Esophagus muscularis mucosa (tissue), 4 donors: ENCODE data around the gene DCAF15. TPM values are rescaled to one million over a fixed set of nuclear protein-coding genes. Genes with fewer than 3 reads are reported as not detected.
"Not testable (repeated sequence)": the region's sequence is repeated elsewhere in the genome, so short reads cannot be mapped to it uniquely, and the experiment has no call there.

Source experiments
- DNase-seq: peaks from one replicate; pipeline ENCODE4 v3.0.0-alpha.2; 2017; ENCODE audit errors: extremely low spot score
- H3K27ac ChIP-seq, 4 donors: fragments of 200-600 bp; sonication (generic); replicated peaks in 1 of 4; 1 replicate in 3 of 4; 2 replicates in 1 of 4; pipeline ENCODE4 v1.5.1; 2016 to 2019; ENCODE audit warnings: mild to moderate bottlenecking in 1 of 4
- H3K27me3 ChIP-seq, 4 donors: fragments of 200-600 bp; sonication (generic); one replicate each; pipeline versions ENCODE4 v1.5.1 to v1.6.0; 2016 to 2019
- H3K36me3 ChIP-seq, 4 donors: fragments of 200-600 bp; sonication (generic); one replicate each; pipeline ENCODE4 v1.5.1; 2016 to 2019
- H3K4me1 ChIP-seq, 4 donors: fragments of 200-600 bp; sonication (generic); one replicate each; pipeline ENCODE4 v1.5.1; 2016 to 2019
- H3K4me3 ChIP-seq, 4 donors: fragments of 200-600 bp; sonication (generic); 1 replicate in 2 of 4; 2 replicates in 2 of 4; pipeline ENCODE4 v1.5.1; 2016 to 2019; ENCODE audit warnings: mild to moderate bottlenecking in 4 of 4, moderate library complexity in 1 of 4
- H3K9me3 ChIP-seq, 4 donors: fragments of 200-600 bp; sonication (generic); 1 replicate in 3 of 4; 2 replicates in 1 of 4; pipeline ENCODE4 v1.5.1; 2016 to 2019
- CTCF ChIP-seq, 3 experiments: fragments of 200-600 bp in 2 of 3; fragments of 450-650 bp in 1 of 3; sonication (generic) in 2 of 3; IDR thresholded peaks; one replicate each; pipeline ENCODE4 v1.5.1; 2017 to 2019; ENCODE audit warnings: antibody characterized with exemption in 3 of 3, mild to moderate bottlenecking in 2 of 3, moderate library complexity in 1 of 3
- EP300 ChIP-seq: sonication (generic); formaldehyde crosslinking; IDR thresholded peaks from one replicate; pipeline ENCODE4 v1.6.1; 2017; ENCODE audit warnings: antibody characterized with exemption
- POLR2A ChIP-seq: fragments of 450-650 bp; IDR thresholded peaks from one replicate; pipeline ENCODE4 v1.6.1; 2017; ENCODE audit warnings: antibody characterized with exemption, moderate library complexity, mild to moderate bottlenecking, low read depth
- POLR2AphosphoS5 ChIP-seq, 2 donors: sonication (generic); formaldehyde crosslinking; IDR thresholded peaks; one replicate each; pipeline ENCODE4 v1.6.1; 2017; ENCODE audit warnings: antibody characterized with exemption in 2 of 2
- WGBS: methylation state at CpG from one replicate; pipeline ENCODE4 v1.1.5; 2018; 5-methylcytosine and 5-hydroxymethylcytosine counted together
- intact Hi-C: fragments of 100-400 bp; cut with DNase I; formaldehyde crosslinking; loops from one replicate; pipeline ENCODE4 v1.15.1; 2023
- total RNA-seq, 4 donors: library from RNA; depleted of rRNA; stranded (reverse); fragments of >200 nt; gene quantifications; one replicate each; pipeline versions ENCODE4 v1.1.0 to v1.2.1, GENCODE V29; 2016

The DCAF15 gene
- total RNA-seq, 4 donors from 2014 or later: 9.8 to 23.9 (median 13.4) TPM

GRCh38 chr19:13917888-13918406 is 34.4 kb upstream of the DCAF15 start:
- Histone ChIP-seq H3K9me3 (peaks cover 0 to 5% (median 2%) of the 10 kb centered on the region in 4 donors), H3K27me3 (no peaks in the 10 kb centered on the region), H3K36me3 (peaks cover 61 to 99% (median 91%) of the 10 kb centered on the region in 4 donors), H3K4me1 (no peaks in the 10 kb centered on the region), H3K4me3 (no peak overlapping the region), H3K27ac (no peak overlapping the region)
- DNase-seq: no peak
- no peak for TF ChIP-seq EP300
- TF ChIP-seq CTCF (IDR thresholded peaks at IDR 0.05): no peak
- peak in 1 of 2 donors; percentile 6 for TF ChIP-seq POLR2AphosphoS5 (IDR thresholded peaks at IDR 0.05)
- no peak for TF ChIP-seq POLR2A
- WGBS: 79% methylated on average over 12 of the region's 14 CpGs
- intact Hi-C loops: no loop called here

- no peak for DNase-seq
- Histone ChIP-seq H3K27ac (no peak overlapping the region), H3K27me3 (no peaks in the 10 kb centered on the region), H3K4me1 (no peaks in the 10 kb centered on the region), H3K9me3 (peaks cover 0 to 5% (median 2%) of the 10 kb centered on the region in 4 donors), H3K36me3 (peaks cover 63 to 99% (median 91%) of the 10 kb centered on the region in 4 donors), H3K4me3 (no peak overlapping the region)
- WGBS: 87% methylated on average over 12 of the region's 34 CpGs
- TF ChIP-seq CTCF (IDR thresholded peaks at IDR 0.05) (no peak), POLR2AphosphoS5 (IDR thresholded peaks at IDR 0.05) (no peak), POLR2A (no peak)
- intact Hi-C loops: no loop called here
Observed at GRCh38 chr19:13918726-13919411, 33.4 kb upstream of the DCAF15 start.

GRCh38 chr19:13920524-13920923 is 31.8 kb upstream of the DCAF15 start:
- H3K4me3 ChIP-seq: no peak overlapping the region
- WGBS: 98% methylated on average over 11 of the region's 11 CpGs
- intact Hi-C loops: no loop called here
- peaks cover 52 to 99% (median 90%) of the 10 kb centered on the region in 4 donors for H3K36me3 ChIP-seq
- no peaks in the 10 kb centered on the region for H3K27me3 ChIP-seq
- peaks cover 0 to 5% (median 2%) of the 10 kb centered on the region in 4 donors for H3K9me3 ChIP-seq
- DNase-seq: no peak
- TF ChIP-seq EP300 (no peak), POLR2A (no peak), POLR2AphosphoS5 (IDR thresholded peaks at IDR 0.05) (no peak), CTCF (IDR thresholded peaks at IDR 0.05) (no peak)
- no peak overlapping the region for H3K27ac ChIP-seq
- no peaks in the 10 kb centered on the region for H3K4me1 ChIP-seq

- Histone ChIP-seq H3K9me3 (peaks cover 0 to 5% (median 2%) of the 10 kb centered on the region in 4 donors), H3K27me3 (no peaks in the 10 kb centered on the region), H3K36me3 (peaks cover 47 to 96% (median 88%) of the 10 kb centered on the region in 4 donors), H3K4me1 (no peaks in the 10 kb centered on the region), H3K4me3 (no peak overlapping the region), H3K27ac (no peak overlapping the region)
- WGBS: 86% methylated on average over 1 of the region's 2 CpGs
- no peak for DNase-seq
- TF ChIP-seq POLR2A (no peak), POLR2AphosphoS5 (IDR thresholded peaks at IDR 0.05) (no peak), CTCF (IDR thresholded peaks at IDR 0.05) (no peak), EP300 (no peak)
- intact Hi-C loops: no loop called here
Observed at GRCh38 chr19:13920940-13921747, 31.2 kb upstream of the DCAF15 start.

GRCh38 chr19:13922118-13922517 is 30.2 kb upstream of the DCAF15 start:
- H3K4me3 ChIP-seq, intact Hi-C loops, H3K4me1 ChIP-seq, H3K9me3 ChIP-seq, DNase-seq, H3K27ac ChIP-seq, H3K27me3 ChIP-seq: not testable (repeated sequence)
- H3K36me3 ChIP-seq: peaks cover 49 to 96% (median 91%) of the 10 kb centered on the region in 4 donors
- 95% methylated on average over 6 of the region's 6 CpGs for WGBS
